Sigmoid colon (tissue), 3 donors: Measurements from ENCODE around the gene ARHGAP33.

Experiments
- CTCF ChIP-seq, 4 experiments: fragments of 450-650 bp in 3 of 4; fragments of 200-600 bp in 1 of 4; IDR thresholded peaks; one replicate each; pipeline ENCODE4 v1.5.1; 2016 to 2019; ENCODE audit warnings: antibody characterized with exemption in 4 of 4, mild to moderate bottlenecking in 3 of 4, moderate library complexity in 2 of 4
- POLR2A ChIP-seq, 2 donors: fragments of 450-650 bp; IDR thresholded peaks; one replicate each; pipeline ENCODE4 v1.6.1; 2016; ENCODE audit warnings: antibody characterized with exemption in 2 of 2, mild to moderate bottlenecking in 2 of 2, moderate library complexity in 2 of 2

- no peak for TF ChIP-seq CTCF (IDR thresholded peaks at IDR 0.05)
- TF ChIP-seq POLR2A (IDR thresholded peaks at IDR 0.05) = no peak
These were observed 45.6 kb upstream of the ARHGAP33 start for GRCh38 chr19:35729763-35730162.
